MCF 10A (cell line): ENCODE data around the gene SCN2B. TPM values are rescaled to one million over a fixed set of nuclear protein-coding genes. Genes with fewer than 3 reads are reported as not detected.

Experiments
- BruUV-seq: library from RNA; stranded (reverse); fragments of 400-500 nt; replicated peaks from 2 replicates; lab custom pipeline; 2021; lab: Mats Ljungman, UMichigan
- CTCF ChIA-PET: fragments of 300-600 bp; sonication (Branson Sonifier 250); formaldehyde crosslinking; extraction: SDS; loops from one replicate; lab custom pipeline; 2021; ENCODE audit warnings: antibody characterized with exemption, inconsistent platforms; lab: Yijun Ruan, JAX
- POLR2A ChIA-PET: fragments of 300-600, 350-650 bp; sonication (Branson Sonifier 250); formaldehyde crosslinking; extraction: SDS; loops from one replicate; lab custom pipeline; 2020; ENCODE audit warnings: antibody characterized with exemption, inconsistent platforms; lab: Yijun Ruan, JAX
- DNase-seq: peaks from one replicate; pipeline ENCODE4 v3.0.0-alpha.2; 2018; ENCODE audit not compliant: unreplicated experiment
- H3K27ac Mint-ChIP-seq: one replicate; pipeline ENCODE4 v1.8.0; 2022; ENCODE audit warnings: mild to moderate bottlenecking, low read depth, mixed read lengths; ENCODE audit not compliant: unreplicated experiment
- H3K27me3 Mint-ChIP-seq: one replicate; pipeline ENCODE4 v1.8.0; 2022; ENCODE audit warnings: mixed read lengths; ENCODE audit not compliant: insufficient read depth, unreplicated experiment
- H3K36me3 Mint-ChIP-seq: one replicate; pipeline ENCODE4 v1.8.0; 2022; ENCODE audit warnings: mild to moderate bottlenecking, moderate library complexity, mixed read lengths; ENCODE audit not compliant: insufficient read depth, unreplicated experiment
- H3K4me1 Mint-ChIP-seq: one replicate; pipeline ENCODE4 v1.8.0; 2022; ENCODE audit warnings: mixed read lengths; ENCODE audit not compliant: insufficient read depth, unreplicated experiment
- H3K4me3 Mint-ChIP-seq: one replicate; pipeline ENCODE4 v1.8.0; 2022; ENCODE audit warnings: mild to moderate bottlenecking, moderate library complexity, mixed read lengths; ENCODE audit not compliant: unreplicated experiment
- H3K9me3 Mint-ChIP-seq: one replicate; pipeline ENCODE4 v1.8.0; 2022; ENCODE audit warnings: mixed read lengths; ENCODE audit not compliant: unreplicated experiment
- intact Hi-C: fragments of 100-400 bp; cut with micrococcal nuclease; formaldehyde crosslinking; loops from 2 replicates; pipeline ENCODE4 v1.14.1; 2022
- total RNA-seq: library from RNA; stranded (reverse); gene quantifications from 2 replicates; pipeline ENCODE4 v1.2.3, GENCODE V29; 2022
- TF ChIP-seq, protein P1 (sequence below): fragments of 200-600 bp; IDR thresholded peaks from one replicate; pipeline ENCODE4 v1.8.0; 2022; ENCODE audit warnings: antibody characterized with exemption, mild to moderate bottlenecking; ENCODE audit not compliant: unreplicated experiment

The SCN2B gene
- total RNA-seq, 1 experiment from 2014 or later, result not detected

DNA sequence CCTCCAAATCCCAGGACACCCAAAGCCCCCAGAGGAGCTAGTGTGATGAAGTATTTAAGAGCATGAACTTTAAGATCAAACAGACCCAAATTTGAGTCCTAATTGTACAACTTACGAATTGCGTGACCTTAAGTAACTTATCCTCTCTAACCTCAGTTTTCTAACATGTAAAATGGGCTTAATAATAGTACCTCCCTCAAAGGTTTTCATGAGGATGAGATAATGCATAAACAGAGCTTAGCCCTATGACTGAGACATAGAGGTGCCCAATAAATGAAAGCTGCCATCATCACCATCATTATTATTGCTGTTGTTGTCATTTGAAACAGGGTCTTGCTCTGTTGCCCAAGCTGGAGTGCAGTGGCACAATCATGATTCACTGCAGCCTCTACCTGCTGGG, 9.2 kb downstream of the SCN2B start:
- TF ChIP-seq, protein P1, sequence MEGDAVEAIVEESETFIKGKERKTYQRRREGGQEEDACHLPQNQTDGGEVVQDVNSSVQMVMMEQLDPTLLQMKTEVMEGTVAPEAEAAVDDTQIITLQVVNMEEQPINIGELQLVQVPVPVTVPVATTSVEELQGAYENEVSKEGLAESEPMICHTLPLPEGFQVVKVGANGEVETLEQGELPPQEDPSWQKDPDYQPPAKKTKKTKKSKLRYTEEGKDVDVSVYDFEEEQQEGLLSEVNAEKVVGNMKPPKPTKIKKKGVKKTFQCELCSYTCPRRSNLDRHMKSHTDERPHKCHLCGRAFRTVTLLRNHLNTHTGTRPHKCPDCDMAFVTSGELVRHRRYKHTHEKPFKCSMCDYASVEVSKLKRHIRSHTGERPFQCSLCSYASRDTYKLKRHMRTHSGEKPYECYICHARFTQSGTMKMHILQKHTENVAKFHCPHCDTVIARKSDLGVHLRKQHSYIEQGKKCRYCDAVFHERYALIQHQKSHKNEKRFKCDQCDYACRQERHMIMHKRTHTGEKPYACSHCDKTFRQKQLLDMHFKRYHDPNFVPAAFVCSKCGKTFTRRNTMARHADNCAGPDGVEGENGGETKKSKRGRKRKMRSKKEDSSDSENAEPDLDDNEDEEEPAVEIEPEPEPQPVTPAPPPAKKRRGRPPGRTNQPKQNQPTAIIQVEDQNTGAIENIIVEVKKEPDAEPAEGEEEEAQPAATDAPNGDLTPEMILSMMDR, result no peak
- H3K27ac Mint-ChIP-seq, result no peak overlapping the region
- no peaks in the 10 kb centered on the region for H3K36me3 Mint-ChIP-seq
- BruUV-seq, result no TSS peak
- DNase-seq, result no peak
- intact Hi-C loops, result no loop called here
- peaks cover 49% of the 10 kb centered on the region for H3K27me3 Mint-ChIP-seq
- no peaks in the 10 kb centered on the region for H3K9me3 Mint-ChIP-seq
- CTCF ChIA-PET, result interaction anchor here (2.0 kb wide), 1 partner anchor 31 kb away, joined by 5 read pairs; no protein-coding TSS in a partner anchor
- POLR2A ChIA-PET, result interaction anchor here (0.6 kb wide), 1 partner anchor 75 kb away, joined by 3 read pairs; no protein-coding TSS in a partner anchor
- no peak overlapping the region for H3K4me3 Mint-ChIP-seq
- H3K4me1 Mint-ChIP-seq, result no peaks in the 10 kb centered on the region

DNA sequence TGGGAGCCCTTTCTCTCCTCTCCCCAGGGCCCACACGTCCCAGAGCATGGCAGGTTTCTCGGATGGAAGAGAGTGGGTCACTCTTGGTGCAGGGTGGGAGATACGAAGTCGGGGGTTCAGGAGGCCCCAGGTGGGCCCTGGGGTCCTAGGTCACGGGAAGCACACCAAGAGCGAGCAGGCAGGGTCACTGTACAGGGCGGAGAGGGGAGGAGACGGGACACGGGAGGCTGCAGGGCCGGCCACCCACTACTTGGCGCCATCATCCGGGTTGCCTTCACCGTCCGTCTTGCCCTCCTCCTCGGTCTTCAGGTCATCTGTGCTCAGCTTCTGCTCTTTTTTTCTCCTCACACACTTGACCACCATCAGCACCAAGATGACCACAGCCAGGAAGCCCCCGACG, 9.8 kb downstream of the SCN2B start:
- no peak for DNase-seq
- Mint-ChIP-seq H3K27me3 (peaks cover 55% of the 10 kb centered on the region), H3K4me1 (no peaks in the 10 kb centered on the region), H3K9me3 (no peaks in the 10 kb centered on the region), H3K27ac (no peak overlapping the region), H3K36me3 (no peaks in the 10 kb centered on the region), H3K4me3 (no peak overlapping the region)
- CTCF ChIA-PET, result interaction anchor here (1.9 to 2.0 kb wide), 2 partner anchors 10 to 32 kb away, joined by 5 read pairs; no protein-coding TSS in a partner anchor
- POLR2A ChIA-PET, result no interaction called here
- no TSS peak for BruUV-seq
- intact Hi-C loops, result no loop called here
- TF ChIP-seq, protein P1, result no peak

DNA sequence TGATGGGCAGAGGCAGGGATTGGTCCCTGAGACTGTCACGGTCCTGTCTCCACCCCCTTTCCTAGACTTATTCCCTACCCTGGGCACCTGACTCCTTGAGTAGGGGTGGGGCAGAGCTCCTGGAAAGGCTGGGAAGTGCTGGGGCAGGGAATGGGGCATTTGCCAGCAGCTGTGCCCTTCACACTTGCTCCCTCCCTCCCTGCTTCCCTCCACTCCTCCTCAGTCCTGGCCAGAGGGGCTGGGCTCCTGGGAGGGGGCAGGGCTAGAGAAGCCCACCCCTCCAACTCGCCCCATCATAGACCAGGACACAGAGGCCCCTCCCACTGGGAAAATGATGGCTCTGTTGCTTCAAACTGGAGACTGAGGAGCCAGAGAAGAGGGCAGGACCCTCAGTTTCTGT, 11.6 kb downstream of the SCN2B start:
- no TSS peak for BruUV-seq
- TF ChIP-seq, protein P1, result no peak
- Mint-ChIP-seq H3K36me3 (no peaks in the 10 kb centered on the region), H3K27ac (no peak overlapping the region), H3K4me3 (no peak overlapping the region), H3K9me3 (no peaks in the 10 kb centered on the region), H3K4me1 (no peaks in the 10 kb centered on the region), H3K27me3 (peaks cover 48% of the 10 kb centered on the region)
- ChIA-PET CTCF (interaction anchor here (0.8 to 1.9 kb wide), 3 partner anchors 8 to 739 kb away, joined by 3 to 5 read pairs (median 5); no protein-coding TSS in a partner anchor), POLR2A (no interaction called here)
- intact Hi-C loops, result no loop called here
- no peak for DNase-seq

DNA sequence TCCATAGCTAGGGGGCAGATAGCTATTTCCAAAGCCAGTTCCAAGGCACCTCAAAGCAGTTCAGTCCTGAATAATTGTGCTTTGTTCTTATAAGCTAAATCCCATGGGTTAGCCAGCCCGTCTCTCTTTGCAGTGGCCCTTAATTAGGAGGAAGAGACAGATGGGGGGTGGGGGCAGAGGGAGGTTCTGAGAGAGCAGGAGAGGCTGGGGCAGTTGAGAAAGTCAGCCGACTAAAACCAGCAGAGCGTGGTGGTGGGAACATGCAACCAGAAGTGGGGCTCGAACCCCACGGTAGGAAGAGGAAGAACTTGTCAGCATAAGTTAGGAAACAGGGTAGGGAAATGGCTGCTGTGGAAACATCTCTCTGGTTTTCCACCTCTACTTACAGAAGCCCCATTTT, 12.9 kb downstream of the SCN2B start:
- intact Hi-C loops, result no loop called here
- DNase-seq, result no peak
- Mint-ChIP-seq H3K9me3 (no peaks in the 10 kb centered on the region), H3K27ac (no peak overlapping the region), H3K27me3 (peaks cover 34% of the 10 kb centered on the region), H3K4me1 (no peaks in the 10 kb centered on the region), H3K36me3 (no peaks in the 10 kb centered on the region), H3K4me3 (no peak overlapping the region)
- TF ChIP-seq, protein P1, result no peak
- BruUV-seq, result no TSS peak
- CTCF ChIA-PET, result interaction anchor here (0.6 to 1.2 kb wide), 2 partner anchors 48 to 50 kb away, joined by 3 read pairs; no protein-coding TSS in a partner anchor
- POLR2A ChIA-PET, result no interaction called here
